Hepatocyte (in vitro differentiated cells): ENCODE measurements around the gene STIM1. TPM values are rescaled to one million over a fixed set of nuclear protein-coding genes. Genes with fewer than 3 reads are reported as not detected.

Source experiments
- DNase-seq: peaks from one replicate; pipeline ENCODE4 v3.0.0-alpha.2; 2016; ENCODE audit warnings: low spot score
- H2AFZ ChIP-seq: fragments of 200-600 bp; sonication (generic); 2 replicates; pipeline ENCODE4 v1.6.0; 2016; ENCODE audit warnings: antibody characterized with exemption, mild to moderate bottlenecking
- H3K27ac ChIP-seq: fragments of 200-600 bp; sonication (generic); 2 replicates; pipeline ENCODE4 v1.5.1; 2016; ENCODE audit warnings: mild to moderate bottlenecking
- H3K27me3 ChIP-seq: fragments of 200-600 bp; sonication (generic); 2 replicates; pipeline ENCODE4 v1.6.1; 2016
- H3K36me3 ChIP-seq: fragments of 200-600 bp; sonication (generic); replicated peaks from 2 replicates; pipeline ENCODE4 v1.5.1; 2016; ENCODE audit warnings: low read depth; ENCODE audit not compliant: insufficient read depth
- H3K4me1 ChIP-seq: fragments of 200-600 bp; sonication (generic); 2 replicates; pipeline ENCODE4 v1.5.1; 2016; ENCODE audit warnings: mild to moderate bottlenecking, moderate library complexity; ENCODE audit not compliant: insufficient read depth
- H3K4me2 ChIP-seq: fragments of 200-600 bp; sonication (generic); 2 replicates; pipeline ENCODE4 v1.6.0; 2016
- H3K4me3 ChIP-seq: fragments of 200-600 bp; sonication (generic); 2 replicates; pipeline ENCODE4 v1.5.1; 2016; ENCODE audit warnings: mild to moderate bottlenecking
- H3K79me2 ChIP-seq: fragments of 200-600 bp; sonication (generic); 2 replicates; pipeline ENCODE4 v1.6.0; 2017; ENCODE audit warnings: mild to moderate bottlenecking
- H3K9me2 ChIP-seq: fragments of 200-600 bp; sonication (generic); replicated peaks from 2 replicates; pipeline ENCODE4 v1.6.0; 2017; ENCODE audit warnings: mild to moderate bottlenecking; ENCODE audit not compliant: insufficient read depth
- H3K9me3 ChIP-seq: fragments of 200-600 bp; sonication (generic); 2 replicates; pipeline ENCODE4 v1.5.1; 2016; ENCODE audit warnings: low read depth, mild to moderate bottlenecking
- H4K20me1 ChIP-seq: fragments of 200-600 bp; sonication (generic); 2 replicates; pipeline ENCODE4 v1.6.0; 2016; ENCODE audit warnings: mild to moderate bottlenecking; ENCODE audit not compliant: insufficient read depth, poor library complexity, severe bottlenecking
- EZH2 ChIP-seq: fragments of 200-600 bp; sonication (generic); IDR thresholded peaks from 2 replicates; pipeline ENCODE4 v1.6.1; 2016; ENCODE audit warnings: antibody characterized with exemption, mild to moderate bottlenecking, borderline replicate concordance
- EZH2phosphoT487 ChIP-seq: fragments of 200-600 bp; sonication (generic); IDR thresholded peaks from one replicate; pipeline ENCODE4 v1.6.1; 2018; ENCODE audit warnings: antibody characterized with exemption, mild to moderate bottlenecking, low read depth, moderate library complexity; ENCODE audit not compliant: unreplicated experiment, severe bottlenecking
- WGBS: methylation state at CpG from one replicate; pipeline ENCODE4 v1.1.6; 2016; ENCODE audit warnings: low lambda C conversion rate; ENCODE audit errors: missing lambda C conversion rate; 5-methylcytosine and 5-hydroxymethylcytosine counted together
- polyA plus RNA-seq: library from polyadenylated mRNA; unstranded; fragments of >200 nt; fragmentation: Nextera tagmentation; extraction: Ambion mirVana; gene quantifications from 2 replicates; pipeline ENCODE4 v1.2.1, GENCODE V29; 2016
- total RNA-seq: library from RNA; depleted of rRNA; stranded (reverse); fragments of >200 nt; gene quantifications from 2 replicates; pipeline ENCODE4 v1.2.3, GENCODE V29; 2014
- TF ChIP-seq, protein P1 (sequence below): fragments of 200-600 bp; sonication (generic); IDR thresholded peaks from 2 replicates; pipeline ENCODE4 v1.5.1; 2016; ENCODE audit warnings: antibody characterized with exemption, mild to moderate bottlenecking; ENCODE audit not compliant: poor library complexity

Gene STIM1
- total and polyA plus RNA-seq, 2 experiments from 2014 or later = 18.5 to 19.6 TPM

DNA sequence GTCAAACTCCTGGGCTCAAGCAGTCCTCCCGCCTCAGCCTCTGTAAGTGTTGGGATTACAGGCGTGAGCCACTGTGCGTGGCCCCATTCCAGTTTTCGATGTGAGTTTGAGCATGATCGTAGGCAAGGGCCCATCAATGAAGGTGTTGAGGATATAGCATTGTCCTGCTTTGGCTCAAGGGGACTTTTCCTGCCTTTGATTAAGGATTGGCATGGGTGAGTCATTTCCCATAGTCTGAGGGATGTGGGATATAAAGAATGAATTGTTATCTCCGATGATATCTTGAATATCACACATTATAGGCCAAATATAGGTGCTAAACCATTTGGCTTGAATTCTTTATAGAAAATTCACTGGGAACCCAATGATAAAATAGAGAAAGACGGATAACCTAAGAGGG, 30.4 kb downstream of the STIM1 start:
- H3K36me3 ChIP-seq = no peaks in the 10 kb centered on the region
- H3K79me2 ChIP-seq = peaks cover 66% of the 10 kb centered on the region
- no peak overlapping the region for H3K4me2 ChIP-seq
- H4K20me1 ChIP-seq = no peaks in the 10 kb centered on the region
- TF ChIP-seq, protein P1, sequence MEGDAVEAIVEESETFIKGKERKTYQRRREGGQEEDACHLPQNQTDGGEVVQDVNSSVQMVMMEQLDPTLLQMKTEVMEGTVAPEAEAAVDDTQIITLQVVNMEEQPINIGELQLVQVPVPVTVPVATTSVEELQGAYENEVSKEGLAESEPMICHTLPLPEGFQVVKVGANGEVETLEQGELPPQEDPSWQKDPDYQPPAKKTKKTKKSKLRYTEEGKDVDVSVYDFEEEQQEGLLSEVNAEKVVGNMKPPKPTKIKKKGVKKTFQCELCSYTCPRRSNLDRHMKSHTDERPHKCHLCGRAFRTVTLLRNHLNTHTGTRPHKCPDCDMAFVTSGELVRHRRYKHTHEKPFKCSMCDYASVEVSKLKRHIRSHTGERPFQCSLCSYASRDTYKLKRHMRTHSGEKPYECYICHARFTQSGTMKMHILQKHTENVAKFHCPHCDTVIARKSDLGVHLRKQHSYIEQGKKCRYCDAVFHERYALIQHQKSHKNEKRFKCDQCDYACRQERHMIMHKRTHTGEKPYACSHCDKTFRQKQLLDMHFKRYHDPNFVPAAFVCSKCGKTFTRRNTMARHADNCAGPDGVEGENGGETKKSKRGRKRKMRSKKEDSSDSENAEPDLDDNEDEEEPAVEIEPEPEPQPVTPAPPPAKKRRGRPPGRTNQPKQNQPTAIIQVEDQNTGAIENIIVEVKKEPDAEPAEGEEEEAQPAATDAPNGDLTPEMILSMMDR = no peak
- no peak for TF ChIP-seq EZH2phosphoT487
- TF ChIP-seq EZH2 = no peak
- no peaks in the 10 kb centered on the region for H3K9me3 ChIP-seq
- 98% methylated on average over 7 of the region's 7 CpGs for WGBS
- H3K27ac ChIP-seq = no peak overlapping the region
- H3K4me1 ChIP-seq = no peaks in the 10 kb centered on the region
- H3K9me2 ChIP-seq = no peaks in the 10 kb centered on the region
- no peak for DNase-seq
- no peaks in the 10 kb centered on the region for H3K27me3 ChIP-seq
- no peak overlapping the region for H3K4me3 ChIP-seq
- H2AFZ ChIP-seq = no peak overlapping the region

GRCh38 chr11:3886985-3887384, 31.5 kb downstream of the STIM1 start:
- no peaks in the 10 kb centered on the region for H3K36me3 ChIP-seq
- no peaks in the 10 kb centered on the region for H4K20me1 ChIP-seq
- no peaks in the 10 kb centered on the region for H3K4me1 ChIP-seq

DNA sequence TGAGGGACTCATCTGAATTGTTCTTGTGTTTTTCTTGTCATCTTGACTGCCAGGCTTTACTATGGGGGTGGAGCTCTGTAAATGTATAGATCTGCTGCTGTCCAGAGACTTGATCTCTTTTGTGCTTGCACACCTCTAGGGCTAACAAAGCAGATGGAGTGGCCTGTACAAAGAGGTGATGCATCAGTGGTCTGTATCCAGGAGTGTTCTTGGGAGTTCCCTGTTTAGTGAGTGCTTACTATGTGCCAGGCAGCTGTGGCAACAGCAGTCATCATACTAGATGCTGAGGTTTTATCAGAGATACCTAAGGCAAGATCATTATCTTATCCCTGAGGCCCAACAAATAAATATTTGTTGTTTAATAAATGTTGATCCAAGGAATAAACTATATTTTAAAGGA, 33.4 kb downstream of the STIM1 start:
- Histone ChIP-seq H3K4me1 (no peaks in the 10 kb centered on the region), H3K9me3 (no peaks in the 10 kb centered on the region), H3K79me2 (peaks cover 49% of the 10 kb centered on the region), H3K9me2 (no peaks in the 10 kb centered on the region), H2AFZ (no peak overlapping the region), H3K4me3 (no peak overlapping the region), H3K4me2 (no peak overlapping the region), H3K27me3 (no peaks in the 10 kb centered on the region), H3K27ac (no peak overlapping the region), H4K20me1 (no peaks in the 10 kb centered on the region), H3K36me3 (no peaks in the 10 kb centered on the region)
- no peak for DNase-seq
- TF ChIP-seq, protein P1 = no peak
- TF ChIP-seq EZH2 (no peak), EZH2phosphoT487 (no peak)

More at GRCh38 chr11:3886985-3887384, 31.5 kb downstream of the STIM1 start:
- H3K4me3 ChIP-seq = no peak overlapping the region
- H3K9me3 ChIP-seq = no peaks in the 10 kb centered on the region
- H2AFZ ChIP-seq = no peak overlapping the region
- no peak for TF ChIP-seq EZH2
- TF ChIP-seq, protein P1 = no peak
- TF ChIP-seq EZH2phosphoT487 = no peak
- H3K79me2 ChIP-seq = peaks cover 66% of the 10 kb centered on the region
- no peak for DNase-seq
- H3K27me3 ChIP-seq = no peaks in the 10 kb centered on the region
- no peak overlapping the region for H3K4me2 ChIP-seq
- no peak overlapping the region for H3K27ac ChIP-seq
- WGBS = 89% methylated on average over 1 of the region's 1 CpG
- H3K9me2 ChIP-seq = no peaks in the 10 kb centered on the region

DNA sequence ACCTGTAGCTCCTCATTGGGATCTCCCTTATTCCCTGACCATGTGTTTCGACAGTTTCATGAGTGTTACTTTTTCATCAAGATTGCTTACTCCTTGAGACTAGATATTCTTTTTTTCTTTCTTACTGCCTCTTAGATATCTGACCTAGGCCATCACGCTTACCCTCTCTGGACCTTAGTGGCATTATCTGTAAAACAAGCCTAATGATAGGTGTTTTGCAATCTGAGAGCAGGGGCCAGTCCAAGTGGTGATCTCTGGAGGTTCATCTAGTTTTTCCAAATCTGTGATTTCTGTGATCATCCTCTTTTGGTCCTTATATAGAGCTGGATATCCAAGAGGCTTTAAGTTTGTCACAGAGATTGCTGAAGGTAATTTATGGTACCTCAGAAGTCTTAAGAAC, 34.5 kb downstream of the STIM1 start:
- WGBS = 90% methylated on average over 2 of the region's 2 CpGs
- Histone ChIP-seq H3K79me2 (peaks cover 39% of the 10 kb centered on the region), H3K27me3 (no peaks in the 10 kb centered on the region), H3K36me3 (no peaks in the 10 kb centered on the region), H3K4me3 (no peak overlapping the region), H2AFZ (no peak overlapping the region), H3K9me2 (no peaks in the 10 kb centered on the region), H3K4me2 (no peak overlapping the region), H3K27ac (no peak overlapping the region), H4K20me1 (no peaks in the 10 kb centered on the region), H3K4me1 (no peaks in the 10 kb centered on the region), H3K9me3 (no peaks in the 10 kb centered on the region)
- no peak for TF ChIP-seq EZH2phosphoT487
- TF ChIP-seq EZH2 = no peak
- TF ChIP-seq, protein P1 = no peak
- DNase-seq = no peak
